ENCODE data around the gene DCTN4. TPM values are rescaled to one million over a fixed set of nuclear protein-coding genes. Genes with fewer than 3 reads are reported as not detected.

DCTN4 gene
- total RNA-seq (2022; extraction: Qiagen RNA extraction), result 16.6 to 24.2 TPM (median 20.5 TPM) in 5 replicates

DNA sequence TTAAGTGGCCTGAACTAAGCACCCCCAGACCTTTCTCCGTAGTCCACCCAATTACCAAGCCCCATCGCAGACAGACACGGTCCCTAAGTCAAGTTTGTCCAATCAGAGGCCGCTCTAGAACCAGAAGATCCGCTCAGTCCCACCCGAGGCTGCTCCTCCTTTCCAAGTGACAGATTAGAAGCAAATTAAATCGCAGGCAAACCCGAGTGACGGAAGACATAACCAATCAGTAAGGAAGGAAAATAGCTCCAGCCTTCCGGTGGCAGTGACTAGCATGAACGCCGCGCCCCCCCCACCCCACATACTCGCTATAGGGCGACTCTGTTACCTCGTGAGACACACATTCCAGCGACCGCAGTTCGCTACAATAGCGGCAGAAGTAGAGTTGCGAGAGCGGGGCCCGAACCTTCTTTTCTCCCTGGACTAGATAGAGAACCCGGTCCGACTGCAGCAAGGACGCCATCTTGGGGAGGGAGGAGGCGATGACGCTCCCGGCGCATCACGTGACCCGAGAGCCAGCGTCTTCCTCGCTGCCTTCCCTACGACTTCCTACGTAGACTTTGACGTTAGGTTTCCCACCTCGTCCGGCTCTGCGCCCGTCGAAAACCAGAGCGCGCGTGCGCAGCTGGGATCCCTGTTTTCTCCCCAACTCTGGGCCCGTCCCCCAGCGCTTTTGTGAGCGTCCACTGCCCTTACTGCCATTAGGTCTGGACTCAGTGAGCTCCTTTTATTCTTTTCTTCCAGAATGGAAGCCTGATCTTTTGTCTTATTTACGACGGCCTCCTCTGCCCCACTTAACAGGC lies at the start of gene DCTN4:
DCTN4 (minus strand) TSS at position 487 of the 803 bp plus-strand sequence; CDS start at position 463, 24 bp downstream.

DNA sequence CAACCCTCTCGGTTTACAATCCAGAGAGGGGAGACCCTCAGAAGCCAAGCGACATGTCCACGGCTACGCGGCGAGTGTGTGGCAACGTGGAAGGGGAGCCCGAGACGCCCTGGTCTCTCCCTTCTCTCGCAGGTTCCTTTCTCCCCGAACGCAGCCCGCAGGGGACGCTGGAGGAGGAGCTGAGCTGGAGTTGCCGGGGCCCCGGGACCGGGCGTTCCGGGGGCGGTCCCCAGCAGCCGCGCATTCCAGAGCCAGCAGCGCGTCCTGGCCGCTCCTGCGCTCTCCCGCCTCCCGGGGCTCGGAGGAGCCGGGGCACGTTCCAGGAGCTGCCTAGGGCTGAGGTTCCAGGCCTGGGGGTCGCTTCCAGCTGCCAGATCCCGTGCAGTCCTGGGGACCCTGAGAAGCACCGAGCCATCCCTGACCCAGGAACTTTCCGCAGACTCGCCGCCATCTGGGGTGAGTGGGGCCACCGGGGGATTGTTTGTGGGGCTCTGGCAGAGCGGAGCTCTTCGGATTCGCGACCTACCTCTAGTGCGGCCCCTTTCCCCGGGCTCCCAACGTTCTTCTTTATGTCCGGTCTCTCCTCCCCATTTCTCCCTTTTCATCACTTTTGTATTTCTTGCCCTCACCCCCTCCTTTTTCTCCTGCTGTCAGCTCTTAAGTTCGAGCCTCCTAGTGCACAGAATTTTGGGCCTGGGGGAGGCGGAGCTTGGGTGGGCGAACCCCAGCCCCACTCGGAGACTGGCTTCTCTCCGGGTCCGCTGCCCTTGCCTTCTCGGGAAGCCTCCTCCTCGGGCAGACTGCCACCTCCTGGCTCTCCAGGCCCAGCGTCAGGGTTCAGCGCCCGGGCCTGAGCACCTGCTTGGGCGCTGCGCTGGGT lies 19.9 kb upstream of the DCTN4 start, which contains the start of gene SMIM3:
SMIM3 (plus strand) TSS at position 241 of the 880 bp plus-strand sequence. CDS start 16,684 bp downstream, outside the sequence.

DNA sequence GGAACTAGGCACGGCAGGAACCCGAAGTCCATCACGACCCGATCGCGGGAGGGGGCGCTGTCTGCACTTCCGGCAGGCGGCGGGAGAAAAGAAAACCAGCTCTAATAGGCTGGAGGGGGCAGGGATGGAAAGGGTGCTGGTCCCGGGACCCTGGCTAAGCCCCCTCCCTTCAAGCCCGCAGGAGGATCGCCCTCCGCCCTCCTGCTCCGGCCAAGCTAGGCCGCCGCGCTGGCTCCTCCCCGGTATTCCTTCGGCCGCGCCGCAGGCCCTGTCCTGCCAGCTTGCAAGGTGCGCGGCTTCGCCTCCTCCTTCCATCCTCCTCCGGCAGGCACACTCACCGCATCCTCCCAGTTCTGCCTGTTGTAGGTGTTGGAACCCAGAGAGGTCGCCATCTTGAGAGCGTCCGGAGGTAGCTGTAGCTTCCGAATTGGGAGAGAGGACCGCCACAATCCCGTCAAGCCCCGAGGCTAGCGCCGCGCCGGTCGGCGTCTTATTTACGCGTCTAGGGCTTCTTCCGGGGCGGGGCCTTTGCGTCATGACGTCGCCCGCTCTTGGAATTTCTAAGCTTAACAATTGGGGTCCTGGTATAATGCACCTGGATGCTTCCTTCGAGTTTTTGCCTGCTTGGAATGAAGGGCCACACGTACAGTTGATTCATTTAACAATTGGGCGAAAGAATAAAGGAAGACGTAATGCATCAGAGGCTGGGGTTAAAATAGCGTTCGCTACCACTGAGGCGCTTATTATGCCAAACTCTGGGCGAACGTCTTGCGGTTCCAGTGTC lies 58.0 kb downstream of the DCTN4 start, which contains the start of gene RBM22:
RBM22 (minus strand) TSS at position 469 of the 784 bp plus-strand sequence; CDS start at position 392, 77 bp downstream.

DNA sequence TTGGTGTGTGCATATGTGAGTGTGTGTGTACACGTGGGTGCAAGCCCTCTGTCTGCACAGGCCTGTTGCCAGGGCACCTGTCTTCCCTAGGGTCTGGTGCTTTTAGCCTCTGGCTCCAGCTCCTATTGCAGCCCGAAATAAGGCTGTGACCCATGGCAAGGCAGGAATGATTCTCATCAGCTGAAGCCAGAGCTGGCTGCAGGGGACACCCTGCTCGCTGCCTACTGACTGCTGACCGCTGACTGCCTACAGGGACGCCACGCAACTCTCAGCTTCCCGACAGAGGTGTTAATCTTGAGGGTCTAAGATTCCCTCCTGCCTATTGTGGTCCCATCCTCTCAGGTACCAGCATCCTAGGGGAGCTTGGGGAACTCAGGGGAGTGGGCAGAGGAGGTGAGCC lies 97.7 kb downstream of the DCTN4 start, which contains the start of gene MYOZ3:
MYOZ3 (plus strand) TSS at position 166 of the 400 bp plus-strand sequence. CDS start 1,691 bp downstream, outside the sequence.

Other genes with a start within 250 kb of the DCTN4 start
- 17.3 to 29.5 TPM (median 26.7 TPM) in 5 replicates for gene SYNPO, start 118.4 kb downstream of the DCTN4 start, total RNA-seq (2022; extraction: Qiagen RNA extraction)
- gene MYOZ3, start 97.8 kb downstream of the DCTN4 start, total RNA-seq (2022; extraction: Qiagen RNA extraction), result 0.02 to 0.18 TPM (median 0.09 TPM) in 4 of 5 replicates, not detected in the other
- gene RBM22, start 58.0 kb downstream of the DCTN4 start, total RNA-seq (2022; extraction: Qiagen RNA extraction), result 45.7 to 53.3 TPM (median 50.9 TPM) in 5 replicates
- gene SMIM3, start 19.7 kb upstream of the DCTN4 start, total RNA-seq (2022; extraction: Qiagen RNA extraction), result 18.6 to 26.2 TPM (median 19.6 TPM) in 5 replicates
- gene IRGM, start 87.5 kb upstream of the DCTN4 start, total RNA-seq (2022; extraction: Qiagen RNA extraction), result 0.07 to 0.14 TPM (median 0.09 TPM) in 4 of 5 replicates, not detected in the other
- gene ZNF300, start 146.0 kb upstream of the DCTN4 start, total RNA-seq (2022; extraction: Qiagen RNA extraction), result 2.4 to 2.7 TPM (median 2.5 TPM) in 5 replicates

All from A549 treated with dexamethasone at 1 μM for 4 hours (cell line).